SK-N-MC (cell line): ENCODE results near the gene EIF3B.
"Not testable (repeated sequence)": the region's sequence is repeated elsewhere in the genome, so short reads cannot be mapped to it uniquely, and the experiment has no call there.

Experiments used
- DNase-seq: peaks from one replicate; pipeline ENCODE4 v3.0.0-alpha.2; 2011; ENCODE audit warnings: low read depth, low spot score
- H3K27ac ChIP-seq: fragments of 200-600 bp; sonication (generic); 2 replicates; pipeline ENCODE4 v1.5.1; 2016; ENCODE audit warnings: mixed run types
- H3K36me3 ChIP-seq: fragments of 200-600 bp; sonication (generic); 2 replicates; pipeline ENCODE4 v1.6.1; 2017; ENCODE audit warnings: antibody characterized with exemption, low read length, mixed read lengths; ENCODE audit not compliant: insufficient read depth
- H3K4me3 ChIP-seq: fragments of 200-600 bp; sonication (generic); 2 replicates; pipeline ENCODE4 v1.5.1; 2016
- H3K9ac ChIP-seq: fragments of 200-600 bp; sonication (generic); 2 replicates; pipeline ENCODE4 v1.8.0; 2017; ENCODE audit warnings: mixed run types, mixed read lengths; ENCODE audit not compliant: insufficient read length
- H3K9me3 ChIP-seq: fragments of 200-600 bp; sonication (generic); 2 replicates; pipeline ENCODE4 v1.6.1; 2017; ENCODE audit warnings: low read depth, mild to moderate bottlenecking, antibody characterized with exemption, low read length, moderate library complexity, mixed read lengths
- EZH2 ChIP-seq: fragments of 200-600 bp; sonication (generic); IDR thresholded peaks from one replicate; pipeline ENCODE4 v1.6.1; 2017; ENCODE audit warnings: antibody characterized with exemption
- FOXP2 ChIP-seq: optimal IDR thresholded peaks from 2 replicates; pipeline ENCODE3; 2011; ENCODE audit warnings: mild to moderate bottlenecking, moderate library complexity; ENCODE audit not compliant: insufficient read depth; ENCODE audit errors: extremely low read length, control extremely low read depth
- POLR2AphosphoS5 ChIP-seq: IDR thresholded peaks from 2 replicates; pipeline ENCODE4 v1.6.1; 2012; ENCODE audit warnings: mild to moderate bottlenecking, low read depth, low read length, borderline replicate concordance

The EIF3B gene

GRCh38 chr7:2372724-2373123, 18.1 kb downstream of the EIF3B start:
- peaks cover 96% of the 10 kb centered on the region for H3K36me3 ChIP-seq
- no peak overlapping the region for H3K9ac ChIP-seq
- TF ChIP-seq EZH2 (no peak), POLR2AphosphoS5 (no peak), FOXP2 (no peak)
- no peak overlapping the region for H3K27ac ChIP-seq
- H3K9me3 ChIP-seq: no peaks in the 10 kb centered on the region
- no peak overlapping the region for H3K4me3 ChIP-seq
- DNase-seq: no peak

DNA sequence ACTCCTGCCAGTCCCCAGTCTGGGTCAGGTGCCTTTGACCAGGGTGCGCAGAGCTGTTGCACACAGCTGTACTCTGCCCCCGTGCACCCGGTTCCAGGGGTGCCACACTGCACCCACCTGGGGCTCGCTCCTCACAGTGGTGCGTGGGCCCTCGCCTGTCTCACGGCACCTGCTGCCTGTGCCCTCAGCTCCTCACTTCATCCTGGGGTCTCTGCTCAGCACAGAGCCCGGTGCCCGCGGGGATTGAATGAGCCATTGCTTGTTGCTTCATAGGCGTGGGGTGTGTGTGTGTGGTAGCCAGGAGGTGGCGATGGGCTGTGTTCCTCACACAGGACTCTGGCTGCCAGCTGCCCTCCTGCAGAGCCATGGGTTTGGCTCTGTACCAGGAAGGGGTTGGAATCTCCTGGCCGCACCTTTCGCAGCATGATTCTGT, 18.5 kb downstream of the EIF3B start:
- no peak for TF ChIP-seq FOXP2
- no peak for TF ChIP-seq POLR2AphosphoS5
- TF ChIP-seq EZH2: no peak
- no peak overlapping the region for H3K27ac ChIP-seq
- H3K9me3 ChIP-seq: no peaks in the 10 kb centered on the region
- H3K4me3 ChIP-seq: no peak overlapping the region
- DNase-seq: no peak
- no peak overlapping the region for H3K9ac ChIP-seq
- peaks cover 92% of the 10 kb centered on the region for H3K36me3 ChIP-seq

GRCh38 chr7:2373646-2374045, 19.0 kb downstream of the EIF3B start:
- no peak for DNase-seq
- H3K9me3 ChIP-seq: no peaks in the 10 kb centered on the region
- no peak overlapping the region for H3K27ac ChIP-seq
- TF ChIP-seq FOXP2 (no peak), EZH2 (no peak), POLR2AphosphoS5 (no peak; the same call in 1 of the 2 replicates)
- no peak overlapping the region for H3K4me3 ChIP-seq
- no peak overlapping the region for H3K9ac ChIP-seq
- H3K36me3 ChIP-seq: peaks cover 90% of the 10 kb centered on the region

- TF ChIP-seq FOXP2 (no peak), EZH2 (no peak), POLR2AphosphoS5 (no peak)
- Histone ChIP-seq H3K4me3 (no peak overlapping the region), H3K9ac (no peak overlapping the region), H3K36me3 (peaks cover 90% of the 10 kb centered on the region), H3K27ac (no peak overlapping the region), H3K9me3 (no peaks in the 10 kb centered on the region)
- DNase-seq: no peak
Measured at GRCh38 chr7:2374401-2374800, 19.8 kb downstream of the EIF3B start.

DNA sequence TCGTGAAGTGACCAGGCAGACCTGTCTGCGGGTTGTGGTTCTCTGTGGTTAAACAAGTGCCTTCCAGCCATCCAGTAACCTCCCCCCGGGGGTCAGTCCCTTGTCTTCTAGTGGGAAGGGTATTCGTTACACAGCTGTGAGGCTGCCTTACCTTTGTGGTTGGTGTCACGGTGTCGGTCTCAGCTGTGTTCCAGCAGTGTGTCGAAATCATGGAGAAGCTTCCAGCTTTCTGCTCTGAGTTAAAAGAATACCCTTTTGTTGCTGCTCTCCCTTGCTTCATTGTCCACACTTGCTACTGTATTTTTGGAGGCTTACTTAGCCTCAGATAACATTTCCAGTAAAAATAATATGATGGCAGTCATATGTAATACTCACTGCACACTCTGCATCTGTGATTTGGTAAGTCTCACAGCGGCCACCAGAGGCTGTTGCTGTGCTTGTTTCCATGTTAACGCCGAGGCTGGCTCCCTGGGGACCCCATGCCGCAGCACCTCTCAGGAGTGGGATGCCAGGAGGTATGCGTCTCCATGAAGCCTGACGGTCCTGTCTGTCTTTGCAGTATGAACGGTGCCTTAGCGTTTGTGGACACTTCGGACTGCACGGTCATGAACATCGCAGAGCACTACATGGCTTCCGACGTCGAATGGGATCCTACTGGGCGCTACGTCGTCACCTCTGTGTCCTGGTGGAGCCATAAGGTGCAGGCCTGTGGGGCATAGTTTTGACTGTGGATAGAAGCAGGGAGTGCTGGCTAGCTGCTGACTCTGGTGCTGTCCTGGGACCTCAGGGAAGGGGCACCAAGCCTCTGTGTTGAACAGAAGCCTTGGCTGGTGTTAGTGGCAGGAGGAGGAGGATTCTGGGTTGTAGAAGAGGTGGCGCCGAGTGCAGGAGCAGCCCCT, 20.5 kb downstream of the EIF3B start:
- DNase-seq: no peak
- Histone ChIP-seq H3K9ac (no peak overlapping the region), H3K36me3 (peaks cover 90% of the 10 kb centered on the region), H3K9me3 (no peaks in the 10 kb centered on the region), H3K4me3 (no peak overlapping the region), H3K27ac (no peak overlapping the region)
- TF ChIP-seq FOXP2: no peak
- TF ChIP-seq EZH2: no peak
- no peak for TF ChIP-seq POLR2AphosphoS5

- H3K27ac ChIP-seq: no peak overlapping the region
- TF ChIP-seq POLR2AphosphoS5 (no peak), EZH2 (no peak), FOXP2 (no peak)
- H3K9ac ChIP-seq: no peak overlapping the region
- no peaks in the 10 kb centered on the region for H3K9me3 ChIP-seq
- H3K4me3 ChIP-seq: no peak overlapping the region
- peaks cover 89% of the 10 kb centered on the region for H3K36me3 ChIP-seq
- DNase-seq: no peak
Measured at GRCh38 chr7:2376351-2377154, 21.9 kb downstream of the EIF3B start.

GRCh38 chr7:2377492-2377891, 22.9 kb downstream of the EIF3B start:
- not testable (repeated sequence) for H3K4me3 ChIP-seq, DNase-seq, H3K27ac ChIP-seq, H3K9me3 ChIP-seq, H3K9ac ChIP-seq
- peaks cover 87% of the 10 kb centered on the region for H3K36me3 ChIP-seq

- H3K36me3 ChIP-seq: peaks cover 80% of the 10 kb centered on the region
- H3K4me3 ChIP-seq, H3K27ac ChIP-seq, DNase-seq, H3K9ac ChIP-seq, H3K9me3 ChIP-seq: not testable (repeated sequence)
Measured at GRCh38 chr7:2378125-2378524, 23.5 kb downstream of the EIF3B start.
